Germinal center (tissue), 1 donor: ENCODE results near the gene ME2.
A peak's percentile ranks its signal among the peaks of the same experiment; 100 is the strongest.
"Not testable (repeated sequence)": the region's sequence is repeated elsewhere in the genome, so short reads cannot be mapped to it uniquely, and the experiment has no call there.

Source experiments
- DNase-seq: peaks from one replicate; pipeline ENCODE4 v3.0.0; 2012; ENCODE audit warnings: mixed read lengths, low spot score

Gene ME2

DNA sequence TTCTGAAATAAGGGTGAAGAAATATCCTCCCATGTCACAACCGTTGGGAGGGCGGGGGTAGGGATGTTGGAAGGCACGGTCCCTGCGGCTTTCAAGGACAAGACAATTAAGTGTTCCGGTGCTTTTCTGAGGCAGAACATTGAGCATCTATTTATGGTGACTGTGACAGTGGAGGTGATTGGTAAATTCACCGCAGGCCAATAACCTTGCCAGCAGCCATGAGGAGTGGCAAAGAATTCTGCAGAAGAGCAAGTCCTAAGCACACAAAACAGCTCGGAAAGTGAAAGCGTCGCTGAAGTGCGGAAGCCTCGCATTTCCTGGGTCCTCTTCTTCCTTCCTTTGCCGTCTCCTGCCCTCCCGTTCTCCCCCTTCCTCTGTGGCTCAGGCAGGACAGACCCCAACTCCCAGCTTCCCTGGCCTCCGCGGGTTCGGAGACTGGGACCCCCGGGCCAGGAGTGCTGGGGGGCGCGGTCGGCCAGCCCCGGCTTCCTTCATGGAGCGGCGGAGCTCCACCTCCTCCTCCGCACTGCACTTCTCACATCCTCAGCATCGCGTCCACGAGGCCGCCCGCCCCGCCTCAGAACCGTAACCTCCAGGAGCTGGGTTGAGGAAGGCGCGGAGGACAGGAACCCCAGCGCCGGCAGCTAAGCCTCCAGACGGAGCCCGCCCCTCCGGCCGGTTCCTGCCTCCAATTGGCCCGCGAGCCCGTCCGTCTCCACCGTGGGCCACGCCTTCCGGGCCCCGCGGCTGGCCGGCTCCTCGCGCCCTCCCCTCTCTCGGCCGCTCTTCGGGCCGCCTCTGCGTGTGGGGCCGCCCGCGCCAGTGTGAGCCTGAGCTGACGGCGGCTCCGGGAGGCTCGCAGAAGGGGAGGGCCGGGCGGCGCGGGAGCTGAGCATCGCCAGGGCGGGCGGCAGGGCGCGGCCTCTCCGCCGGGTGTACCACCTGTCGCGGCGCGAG lies at the start of gene ME2:
Gene ME2 (plus strand): TSS at position 774 of the 957 bp plus-strand sequence. CDS start 16,703 bp downstream, outside the sequence.
- DNase-seq = peak; percentile 97

DNA sequence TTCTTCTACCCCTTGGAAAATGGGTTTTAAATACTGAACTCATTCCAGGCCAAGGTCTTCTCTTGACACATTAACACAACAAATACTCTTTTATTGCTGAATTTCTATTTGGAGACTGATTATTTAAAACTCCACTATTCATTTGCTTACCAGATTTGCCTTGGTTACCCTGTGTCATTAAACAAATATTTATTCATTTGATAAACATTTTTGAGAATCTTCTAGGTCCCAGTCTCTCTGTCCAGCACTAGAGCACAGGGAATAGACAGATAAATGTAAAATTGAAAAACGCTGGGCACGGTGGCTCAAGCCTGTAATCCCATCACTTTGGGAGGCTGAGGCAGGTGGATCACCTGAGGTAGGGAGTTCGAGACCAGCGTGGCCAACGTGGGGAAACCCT lies 49.3 kb upstream of the ME2 start:
- no peak for DNase-seq

DNA sequence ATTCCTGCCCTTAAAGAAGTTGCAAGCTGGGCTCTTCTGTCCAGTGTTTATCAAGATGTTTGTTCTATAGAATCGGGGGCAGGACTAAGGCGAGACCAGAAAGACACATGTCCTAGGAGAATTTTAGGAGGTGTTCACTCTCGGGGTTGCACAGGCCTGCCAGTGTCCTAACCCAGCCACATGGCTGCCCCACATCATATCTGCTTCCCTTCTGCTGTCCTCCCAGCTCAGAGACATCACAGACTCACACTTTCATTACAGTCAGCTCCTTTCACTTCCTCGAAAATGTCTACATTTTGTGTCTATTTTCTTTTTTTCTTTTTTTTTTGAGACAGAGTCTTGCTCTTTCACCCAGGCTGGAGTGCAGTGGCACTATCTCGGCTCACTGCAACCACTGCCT lies 48.4 kb upstream of the ME2 start:
- no peak for DNase-seq

DNA sequence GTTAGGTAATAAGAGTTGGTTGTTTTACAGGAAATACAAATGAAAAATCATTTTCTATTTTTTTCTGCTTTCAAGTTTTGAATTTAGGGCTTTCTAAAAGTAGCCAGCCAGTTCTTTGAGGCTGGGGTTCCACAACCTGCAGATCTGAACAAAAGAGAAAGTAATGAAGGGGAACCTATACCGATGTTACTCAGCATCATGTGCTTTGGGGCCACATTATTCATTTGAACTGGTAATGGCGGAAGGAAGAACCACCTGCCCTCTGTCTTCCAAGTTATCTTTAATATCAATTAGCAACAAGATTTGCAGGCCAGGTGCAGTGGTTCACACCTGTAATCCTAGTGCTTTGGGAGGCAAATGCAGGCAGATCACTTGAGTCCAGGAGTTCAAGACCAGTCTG lies 46.2 kb upstream of the ME2 start:
- DNase-seq = no peak

DNA sequence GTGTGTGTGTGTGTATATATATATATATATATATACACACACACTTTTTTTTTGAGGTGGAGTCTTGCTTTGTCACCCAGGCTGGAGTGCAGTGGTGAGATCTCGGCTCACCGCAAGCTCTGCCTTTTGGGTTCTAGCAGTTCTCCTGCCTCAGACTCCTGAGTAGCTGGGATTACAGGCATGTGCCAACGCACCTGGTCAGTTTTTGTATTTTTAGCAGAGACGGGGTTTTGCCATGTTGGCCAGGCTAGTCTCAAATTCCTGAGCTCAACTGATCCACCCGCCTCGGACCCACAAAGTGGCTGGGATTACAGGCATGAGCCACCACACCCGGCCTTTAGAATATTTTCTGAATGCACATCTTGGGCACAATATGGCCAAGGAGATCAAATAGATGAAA lies 45.4 kb upstream of the ME2 start:
- not testable (repeated sequence) for DNase-seq

DNA sequence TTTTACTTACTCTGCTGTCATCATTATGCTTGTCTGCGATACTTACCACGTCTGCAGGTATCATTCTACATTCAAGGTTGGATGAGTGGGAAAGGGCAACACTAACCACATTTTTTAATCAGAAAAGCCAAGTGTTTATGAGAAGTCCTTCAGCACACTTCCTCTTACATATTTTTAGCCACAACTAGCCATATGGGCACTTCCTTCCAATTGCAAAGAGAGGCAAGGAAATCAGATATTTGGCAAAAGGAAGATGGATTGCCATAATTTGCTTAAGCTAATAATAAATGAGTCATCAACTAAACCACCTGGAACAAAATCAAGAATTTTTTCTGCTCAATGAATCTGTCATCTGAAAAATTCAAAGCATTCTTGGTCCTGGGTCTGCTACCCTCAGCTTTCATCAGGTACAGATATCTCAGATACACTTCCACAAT lies 42.4 kb upstream of the ME2 start:
- peak; percentile 60 for DNase-seq

DNA sequence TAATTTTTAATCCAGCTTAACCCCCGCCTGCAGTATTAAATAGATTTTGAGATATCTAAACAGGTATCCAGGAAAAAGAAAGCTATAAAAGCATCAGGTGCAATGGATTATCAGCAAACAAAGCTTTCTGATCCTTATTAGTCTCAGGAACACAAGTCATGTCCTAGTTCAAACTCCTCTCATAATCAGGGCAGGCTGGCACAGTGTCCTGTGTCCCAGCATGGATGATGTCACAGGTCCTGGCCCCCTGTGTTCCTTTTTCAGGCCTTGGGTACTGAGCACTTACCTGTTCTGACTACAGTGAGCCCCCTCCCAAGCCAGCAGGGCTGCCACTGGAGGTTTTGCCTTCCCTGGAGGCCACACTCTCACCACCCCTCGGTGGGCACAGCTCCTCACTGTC lies 39.6 kb upstream of the ME2 start:
- no peak for DNase-seq

DNA sequence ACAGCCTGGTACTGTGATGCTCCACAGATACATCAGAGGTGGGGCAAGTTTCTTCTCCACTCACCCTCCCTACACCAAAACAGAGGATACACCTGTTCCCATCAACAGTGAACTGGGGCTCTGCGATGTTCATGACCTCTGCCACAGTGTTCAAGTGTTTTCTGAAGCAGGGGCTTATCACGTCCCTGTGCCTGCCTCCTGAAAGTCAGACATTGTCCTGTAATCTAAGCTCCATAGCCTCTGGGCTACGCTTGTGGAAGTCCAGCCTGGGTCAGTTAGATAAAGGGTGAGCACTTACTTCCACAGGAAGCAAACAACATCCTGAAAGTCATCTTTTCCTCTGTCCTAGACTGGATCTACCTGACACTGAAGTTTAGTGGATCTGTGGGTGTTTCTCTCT lies 38.9 kb upstream of the ME2 start:
- DNase-seq = no peak

DNA sequence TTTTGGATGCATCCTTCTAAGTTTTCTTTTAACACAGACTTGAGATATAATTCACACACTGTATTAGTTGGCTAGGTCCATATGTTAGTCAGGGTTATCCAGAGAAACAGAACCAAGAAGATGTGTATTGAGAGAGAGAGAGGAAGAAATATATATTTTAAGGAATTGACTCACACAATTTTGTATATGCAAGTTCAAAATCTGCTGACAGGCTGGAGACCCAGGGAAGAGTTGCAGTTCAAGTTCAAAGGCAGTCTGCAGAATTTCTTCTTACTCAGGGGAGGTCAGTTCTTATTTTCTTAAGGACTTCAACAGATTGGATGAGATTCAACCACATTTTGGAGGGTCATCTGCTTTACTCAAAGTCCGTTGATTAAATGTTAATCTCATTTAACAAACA lies 36.1 kb upstream of the ME2 start:
- DNase-seq = no peak

DNA sequence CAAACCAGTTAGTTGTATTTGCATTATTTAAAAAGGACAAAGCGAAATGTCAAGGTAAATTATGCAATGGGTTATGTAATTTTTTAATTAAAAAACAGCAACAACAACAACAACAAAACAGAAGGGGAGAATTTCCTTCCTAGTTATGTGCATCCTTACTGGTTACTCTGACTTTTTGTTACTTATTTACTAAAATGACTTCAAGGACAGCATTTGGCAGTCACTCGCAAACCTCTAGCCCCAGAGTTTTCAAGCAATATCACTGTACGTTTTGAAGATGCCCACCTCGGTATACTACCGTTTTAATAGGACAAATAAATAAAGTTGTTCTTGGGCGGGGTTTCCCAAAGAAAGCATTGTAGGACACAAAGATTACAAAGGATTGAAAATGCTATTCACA lies 34.4 kb upstream of the ME2 start:
- no peak for DNase-seq

DNA sequence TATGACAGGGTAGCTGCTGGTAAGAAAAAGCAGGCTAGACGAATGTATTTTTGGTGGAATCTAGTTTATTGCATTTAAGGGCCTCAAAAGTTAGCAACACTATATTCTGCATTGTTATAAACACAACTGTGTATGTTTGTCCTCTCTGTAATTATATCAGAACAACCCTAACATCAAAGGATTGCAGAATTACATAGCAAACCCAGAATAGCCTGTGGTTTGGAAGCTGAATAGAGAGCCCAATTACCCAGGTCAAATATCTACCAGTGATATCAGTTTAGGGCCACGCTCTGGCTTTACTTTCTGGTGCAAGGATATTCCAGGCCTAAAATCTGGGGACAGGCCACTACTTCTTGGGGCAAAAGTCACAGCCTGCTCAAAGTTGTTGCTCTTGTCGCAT lies 34.0 kb upstream of the ME2 start:
- DNase-seq = no peak

DNA sequence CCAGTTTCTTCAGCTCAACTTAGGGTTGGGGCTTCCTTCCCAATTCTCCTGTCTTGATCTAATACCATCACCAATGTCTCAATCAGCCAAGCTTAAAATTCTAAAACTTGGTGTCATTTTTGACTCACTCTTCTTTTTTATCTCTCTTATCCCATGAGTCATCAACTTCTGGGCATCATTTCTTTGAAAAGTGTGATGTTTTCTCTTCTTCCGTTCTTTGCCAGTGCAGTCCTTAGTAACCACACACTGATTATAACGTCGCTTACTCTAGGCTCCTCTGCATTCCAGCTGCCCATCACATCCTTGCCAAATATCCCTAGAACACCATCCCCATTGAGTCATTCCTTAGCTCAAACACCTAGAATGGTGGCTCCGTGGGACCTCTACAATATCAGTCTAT lies 31.7 kb upstream of the ME2 start:
- DNase-seq = no peak

DNA sequence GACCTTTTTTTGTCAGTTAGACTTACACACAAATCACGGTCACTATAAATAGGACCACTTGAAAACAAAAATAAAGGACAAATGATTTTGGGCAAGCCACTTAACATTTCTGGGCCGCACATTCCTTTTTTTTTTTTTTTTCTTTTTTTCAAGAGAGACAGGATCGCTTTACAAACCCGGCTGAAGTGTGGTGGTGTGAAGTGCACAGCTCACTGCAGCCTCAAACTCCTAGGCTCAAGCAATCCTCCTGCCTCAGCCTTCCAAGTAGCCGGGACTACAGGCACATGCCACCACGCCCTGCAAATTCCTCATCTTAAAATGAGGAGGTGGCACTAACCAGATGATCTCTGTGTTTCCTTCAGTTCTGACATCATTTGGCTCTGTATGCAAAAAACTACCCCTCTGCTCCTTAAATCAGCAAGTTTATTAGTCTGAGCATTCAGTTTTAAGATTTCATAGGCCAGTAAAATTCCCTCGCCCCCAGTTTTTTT lies 30.8 kb upstream of the ME2 start:
- DNase-seq = no peak

DNA sequence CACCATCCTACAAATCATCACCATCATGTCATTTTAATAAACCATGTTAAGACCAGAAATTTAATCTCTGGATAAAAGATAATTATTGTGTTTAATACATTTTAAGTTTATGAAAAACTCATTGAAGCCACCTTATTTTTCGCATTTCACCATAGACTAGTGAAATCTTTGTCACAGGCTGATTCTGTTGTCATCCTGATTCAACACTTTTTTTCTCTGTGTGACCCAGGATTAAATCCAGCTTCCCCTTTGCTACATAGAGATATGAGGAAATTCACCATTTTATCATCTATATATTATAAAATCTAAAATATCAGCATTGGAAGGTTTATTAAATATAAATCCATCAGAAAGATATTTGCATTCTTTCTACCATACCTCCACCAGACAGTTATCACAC lies 29.9 kb upstream of the ME2 start:
- no peak for DNase-seq

DNA sequence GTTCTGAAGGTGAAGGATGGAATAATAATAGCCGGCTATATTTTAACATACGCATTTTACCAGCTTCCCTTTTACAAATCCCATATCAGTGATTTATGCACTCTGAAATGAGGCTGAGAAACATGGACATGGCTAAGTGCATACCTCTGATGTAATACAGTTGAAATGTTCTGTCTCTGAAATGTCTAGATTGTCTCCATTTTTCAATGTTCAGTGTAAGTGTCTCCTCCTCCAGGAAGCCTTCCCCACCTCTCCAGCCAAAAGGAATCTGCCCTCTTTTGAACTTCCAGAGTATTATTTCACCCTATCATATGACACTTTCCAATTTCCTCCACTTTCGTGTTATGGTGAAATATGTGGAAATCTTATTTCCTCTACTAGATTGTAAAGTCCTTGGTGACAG lies 29.5 kb upstream of the ME2 start:
- no peak for DNase-seq

DNA sequence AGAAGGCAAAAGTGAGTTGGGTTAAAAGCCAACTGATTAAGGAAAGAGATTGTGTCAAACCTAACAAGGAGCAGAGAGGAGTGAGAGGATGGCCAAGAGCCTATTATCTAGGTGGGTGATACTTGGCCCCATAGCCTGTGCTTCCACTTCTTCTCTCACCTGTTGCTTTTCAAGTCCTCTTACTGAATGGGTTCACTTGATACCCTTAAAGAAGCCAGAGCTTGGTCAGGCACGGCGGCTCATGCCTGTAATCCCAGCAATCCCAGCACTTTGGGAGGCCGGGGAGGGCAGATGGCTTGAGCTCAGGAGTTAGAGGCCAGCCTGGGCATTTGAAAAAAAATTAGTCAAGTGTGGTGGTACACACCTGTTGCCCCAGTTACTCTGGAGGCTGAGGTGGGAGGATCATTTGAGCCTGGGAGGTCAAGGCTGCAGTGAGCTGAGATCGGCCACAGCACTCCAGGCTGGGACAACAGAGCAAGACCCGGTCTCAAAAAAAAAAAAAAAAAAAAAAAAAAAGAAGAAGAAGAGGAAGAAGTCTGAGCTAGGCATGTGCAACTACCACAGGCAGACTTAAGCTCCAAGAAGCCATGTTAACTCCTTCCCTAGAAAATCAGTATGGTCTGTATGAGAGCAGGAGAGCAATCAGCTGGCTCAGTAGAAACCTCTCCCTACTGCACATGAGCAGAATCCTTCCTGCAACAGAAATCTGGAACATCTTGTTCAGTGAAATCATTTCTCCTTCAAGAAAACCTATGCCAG lies 28.4 kb upstream of the ME2 start:
- DNase-seq = no peak

DNA sequence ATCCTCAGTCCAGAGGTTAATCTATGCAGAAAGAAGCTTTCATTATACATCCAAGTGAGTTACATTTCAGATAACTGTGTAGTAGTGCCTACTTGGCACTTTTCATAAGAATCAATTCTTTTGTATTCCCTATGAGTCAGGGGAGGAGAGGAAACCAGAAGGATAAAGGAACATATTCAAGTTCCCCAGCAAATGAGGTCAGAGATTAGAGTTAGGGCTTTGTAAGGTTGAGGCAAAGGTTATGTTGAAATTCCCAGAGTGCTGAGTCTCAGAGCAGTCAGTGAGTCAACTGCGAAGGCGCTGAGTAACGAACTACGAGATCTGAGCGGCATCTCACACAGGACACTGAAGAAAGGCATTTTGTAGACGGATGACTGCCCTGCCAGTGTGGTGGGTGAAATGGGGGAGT lies 25.1 kb upstream of the ME2 start:
- DNase-seq = no peak

DNA sequence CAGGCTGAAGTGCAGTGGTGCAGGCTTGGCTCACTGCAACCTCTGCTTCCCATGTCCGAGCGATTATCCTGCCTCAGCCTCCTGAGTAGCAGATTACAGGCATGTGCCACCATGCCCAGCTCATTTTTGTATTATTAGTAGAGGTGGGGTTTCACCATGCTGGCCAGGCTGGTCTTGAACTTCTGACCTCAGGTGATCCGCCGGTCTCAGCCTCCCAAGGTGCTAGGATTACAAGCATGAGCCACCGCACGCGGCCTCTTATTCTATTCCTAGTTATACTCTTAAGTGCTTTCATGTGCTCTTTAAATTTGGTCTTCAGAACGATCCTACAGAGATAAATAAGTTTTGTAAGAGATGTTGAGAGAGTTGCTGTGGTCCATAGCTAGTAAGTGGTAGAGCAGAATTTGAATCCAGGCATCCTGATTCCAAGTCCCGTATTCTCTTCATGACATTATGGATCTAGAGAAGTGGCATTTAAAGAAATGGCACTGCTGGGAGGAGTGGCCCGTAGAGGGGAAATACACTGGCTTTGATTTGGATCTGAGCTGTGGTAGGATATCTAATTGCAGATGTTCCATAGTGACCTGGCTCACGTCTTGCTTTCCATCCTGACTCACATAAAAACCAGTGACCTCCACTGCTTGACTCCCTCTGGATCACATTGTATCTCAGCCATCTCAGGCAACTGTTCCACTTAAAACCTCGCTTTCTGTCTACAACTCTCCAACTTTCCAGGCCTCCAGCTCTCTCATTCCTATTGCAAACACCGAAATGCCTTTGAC lies 22.8 kb upstream of the ME2 start:
- DNase-seq = no peak

DNA sequence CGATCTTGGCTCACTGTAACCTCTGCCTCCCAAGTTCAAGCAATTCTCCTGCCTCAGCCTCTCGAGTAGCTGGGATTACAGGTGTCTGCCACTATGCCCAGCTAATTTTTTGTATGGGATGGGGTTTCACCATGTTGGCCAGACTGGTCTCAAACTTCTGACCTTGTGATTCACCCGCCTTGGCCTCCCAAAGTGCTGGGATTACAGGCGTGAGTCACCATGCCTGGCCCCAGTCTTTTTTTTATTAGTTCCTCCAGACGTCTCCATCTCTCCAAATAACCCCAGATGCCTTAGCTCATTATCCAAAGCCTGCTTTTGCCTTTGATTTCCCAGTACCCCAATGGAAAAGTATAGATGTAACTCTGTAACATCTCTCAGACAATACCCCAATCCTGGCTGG lies 21.8 kb upstream of the ME2 start:
- DNase-seq = not testable (repeated sequence)

DNA sequence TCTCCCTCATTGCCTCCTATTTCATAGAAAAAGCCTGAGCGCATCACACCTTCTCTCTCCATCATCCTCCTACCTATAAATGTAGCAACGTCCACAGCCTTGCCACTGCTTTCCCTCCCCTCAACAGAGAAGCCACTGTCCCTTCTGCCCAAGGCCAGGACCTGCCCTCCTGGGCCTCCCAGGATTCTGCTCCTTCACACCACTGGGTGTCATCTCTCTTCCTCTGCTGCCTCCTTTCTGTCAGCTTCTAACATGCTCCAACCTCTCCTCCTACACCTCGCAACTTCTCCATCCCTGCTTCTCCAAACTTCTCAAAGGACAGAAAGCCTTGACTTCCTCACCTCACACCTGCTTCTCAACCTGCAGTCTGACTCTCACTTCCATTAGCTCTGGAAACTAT lies 21.2 kb upstream of the ME2 start:
- no peak for DNase-seq

DNA sequence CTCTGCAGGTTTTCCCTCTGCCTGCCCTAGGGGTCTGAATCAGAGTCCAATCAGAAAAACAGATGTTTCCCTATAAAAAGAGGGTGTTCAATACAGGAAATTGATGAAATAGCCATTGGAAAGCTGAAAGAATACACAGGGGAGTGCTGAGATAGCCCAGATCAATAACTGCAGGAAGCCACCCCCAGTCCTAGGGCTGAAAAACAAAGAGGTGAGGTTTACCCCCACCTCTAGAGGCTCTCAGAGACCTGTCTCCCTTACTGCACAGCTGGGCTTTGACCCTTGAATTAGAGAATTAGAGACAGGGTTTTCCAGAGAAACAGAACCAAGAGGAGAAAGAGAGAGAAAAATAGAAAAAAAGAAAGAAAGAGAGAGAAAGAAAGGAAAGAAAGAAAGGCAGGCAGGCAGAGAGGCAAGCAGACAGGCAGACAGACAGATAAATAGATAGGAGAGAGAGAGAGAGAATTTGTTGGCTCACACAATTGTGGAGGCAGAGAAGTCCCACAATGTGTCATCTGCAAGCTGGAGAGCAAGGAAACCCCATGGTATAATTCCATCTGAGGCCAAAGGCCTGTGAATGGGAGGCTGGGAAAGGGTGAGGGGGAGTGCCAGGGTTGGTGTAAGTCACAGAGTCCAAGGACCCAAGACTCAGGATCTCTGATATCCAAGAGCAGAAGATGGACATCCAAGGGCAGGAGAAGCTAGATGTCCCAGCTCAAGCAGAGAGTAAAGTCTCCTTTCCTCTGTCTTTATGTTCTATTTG lies 18.9 kb upstream of the ME2 start:
- no peak for DNase-seq

DNA sequence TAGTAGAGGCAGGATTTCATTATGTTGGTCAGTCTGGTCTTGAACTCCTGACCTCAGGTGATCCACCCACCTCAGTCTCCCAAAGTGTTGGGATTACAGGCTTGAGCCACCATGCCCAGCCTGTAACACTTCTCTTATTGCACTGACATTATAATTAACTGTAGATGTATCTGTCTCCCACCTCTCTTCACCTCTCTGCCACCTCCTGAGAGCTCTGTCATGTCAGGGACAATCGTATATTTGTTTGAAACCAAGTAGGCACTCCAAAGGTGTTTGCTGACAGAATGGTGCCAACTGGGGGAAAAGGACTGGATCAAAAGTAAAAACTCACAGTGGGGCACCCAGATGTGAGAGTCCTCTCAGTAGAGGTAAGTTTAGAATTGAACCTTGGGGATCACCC lies 17.3 kb upstream of the ME2 start:
- DNase-seq = no peak
